ENCODE measurements around the gene SHROOM1.

DNA sequence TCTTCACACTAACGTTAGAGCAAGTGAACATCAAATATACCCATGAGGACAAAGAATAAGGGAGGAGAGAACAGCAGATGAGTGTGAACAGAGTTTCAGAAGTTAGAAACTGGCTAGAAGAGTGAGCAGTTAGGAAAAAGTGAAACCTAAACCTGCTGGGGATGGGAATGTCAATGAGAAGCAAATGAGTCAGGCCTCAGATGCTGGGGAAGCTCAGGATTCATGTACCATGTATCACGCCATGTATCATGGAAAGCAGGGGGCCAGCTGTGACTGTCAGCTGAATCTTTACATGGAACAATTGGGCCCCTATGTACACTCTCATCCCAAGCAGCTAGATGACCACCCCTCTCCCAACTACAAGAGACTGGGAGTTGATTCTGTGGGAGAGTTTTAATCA, 19.6 kb upstream of the SHROOM1 start:
- TF ChIP-seq CTCF (IDR thresholded peaks at IDR 0.05) (no peak), REST (IDR thresholded peaks at IDR 0.05; ENCODE audit: insufficient read depth in 1 of 2, low read depth in 2 of 2, low read length in 1 of 2) (no peak), POLR2AphosphoS5 (IDR thresholded peaks at IDR 0.05; ENCODE audit: low read depth, low read length) (no peak), SIN3A (IDR thresholded peaks at IDR 0.05; ENCODE audit: borderline replicate concordance, insufficient read depth, low read depth, low read length) (no peak), TCF7L2 (IDR thresholded peaks at IDR 0.05; ENCODE audit: low read depth, low read length) (no peak)
